H1 (cell line): ENCODE data around the gene TECPR2.
"Not testable (repeated sequence)": the region's sequence is repeated elsewhere in the genome, so short reads cannot be mapped to it uniquely, and the experiment has no call there.

Source experiments
- ASH2L ChIP-seq: fragments of 200-600, 300-600 bp; sonication (generic); IDR thresholded peaks from one replicate; pipeline ENCODE4 v1.7.1; 2017; ENCODE audit warnings: low read length
- ATF3 ChIP-seq: IDR thresholded peaks from 2 replicates; pipeline ENCODE4 v1.6.1; 2011; ENCODE audit warnings: low read depth, mild to moderate bottlenecking, low read length; ENCODE audit not compliant: insufficient read depth
- CREB1 ChIP-seq: IDR thresholded peaks from 2 replicates; pipeline ENCODE4 v1.6.1; 2012; ENCODE audit warnings: inconsistent platforms
- CTCF ChIP-seq, 3 experiments: IDR thresholded peaks; 1 replicate in 2 of 3; 2 replicates in 1 of 3; pipeline versions ENCODE4 v1.5.1 to v1.6.1; 2011; ENCODE audit warnings: low read length in 3 of 3, mild to moderate bottlenecking in 3 of 3, inconsistent platforms in 2 of 3, low read depth in 1 of 3, moderate library complexity in 1 of 3; ENCODE audit not compliant: insufficient read depth in 1 of 3; ENCODE audit errors: control extremely low read depth in 1 of 3
- EP300 ChIP-seq, 2 experiments: IDR thresholded peaks; 1 replicate in 1 of 2; 2 replicates in 1 of 2; pipeline ENCODE4 v1.6.1; 2011 to 2012; ENCODE audit warnings: low read depth in 2 of 2, low read length in 2 of 2, mild to moderate bottlenecking in 2 of 2, borderline replicate concordance in 1 of 2, inconsistent platforms in 1 of 2, moderate library complexity in 1 of 2
- EZH2 ChIP-seq: fragments of 200-600 bp; sonication (generic); IDR thresholded peaks from 2 replicates; pipeline ENCODE4 v1.7.1; 2012; ENCODE audit warnings: low read depth, mild to moderate bottlenecking, moderate library complexity, low read length, inconsistent platforms; ENCODE audit not compliant: severe bottlenecking
- JUN ChIP-seq: IDR thresholded peaks from 2 replicates; pipeline ENCODE4 v1.6.1; 2011; ENCODE audit warnings: low read depth, mild to moderate bottlenecking, improper control_type of control experiment, low read length
- MAFK ChIP-seq: IDR thresholded peaks from 2 replicates; pipeline ENCODE4 v1.6.1; 2012; ENCODE audit warnings: low read depth, mild to moderate bottlenecking, improper control_type of control experiment, low read length
- POLR2A ChIP-seq, 2 experiments: IDR thresholded peaks; 1 replicate in 1 of 2; 2 replicates in 1 of 2; pipeline ENCODE4 v1.6.1; 2011; ENCODE audit warnings: low read depth in 2 of 2, low read length in 2 of 2, mild to moderate bottlenecking in 2 of 2; ENCODE audit errors: control extremely low read depth in 1 of 2

GRCh38 chr14:102550927-102551401 lies 188.2 kb downstream of the TECPR2 start:
- TF ChIP-seq JUN; CTCF (IDR thresholded peaks at IDR 0.05; ENCODE audit: control extremely low read depth in 1 of 3, insufficient read depth in 1 of 3, low read depth in 1 of 3, low read length in 3 of 3); EP300 (IDR thresholded peaks at IDR 0.05; ENCODE audit: borderline replicate concordance in 1 of 2, low read depth in 2 of 2, low read length in 2 of 2); POLR2A (IDR thresholded peaks at IDR 0.05; ENCODE audit: control extremely low read depth in 1 of 2, low read depth in 2 of 2, low read length in 2 of 2); ATF3; MAFK; EZH2; ASH2L; CREB1: not testable (repeated sequence)
